Measurements from ENCODE around the gene STAC2. TPM values are rescaled to one million over a fixed set of nuclear protein-coding genes. Genes with fewer than 3 reads are reported as not detected.

The STAC2 gene
- total RNA-seq, 1 donor from 2014 or later: not detected

DNA sequence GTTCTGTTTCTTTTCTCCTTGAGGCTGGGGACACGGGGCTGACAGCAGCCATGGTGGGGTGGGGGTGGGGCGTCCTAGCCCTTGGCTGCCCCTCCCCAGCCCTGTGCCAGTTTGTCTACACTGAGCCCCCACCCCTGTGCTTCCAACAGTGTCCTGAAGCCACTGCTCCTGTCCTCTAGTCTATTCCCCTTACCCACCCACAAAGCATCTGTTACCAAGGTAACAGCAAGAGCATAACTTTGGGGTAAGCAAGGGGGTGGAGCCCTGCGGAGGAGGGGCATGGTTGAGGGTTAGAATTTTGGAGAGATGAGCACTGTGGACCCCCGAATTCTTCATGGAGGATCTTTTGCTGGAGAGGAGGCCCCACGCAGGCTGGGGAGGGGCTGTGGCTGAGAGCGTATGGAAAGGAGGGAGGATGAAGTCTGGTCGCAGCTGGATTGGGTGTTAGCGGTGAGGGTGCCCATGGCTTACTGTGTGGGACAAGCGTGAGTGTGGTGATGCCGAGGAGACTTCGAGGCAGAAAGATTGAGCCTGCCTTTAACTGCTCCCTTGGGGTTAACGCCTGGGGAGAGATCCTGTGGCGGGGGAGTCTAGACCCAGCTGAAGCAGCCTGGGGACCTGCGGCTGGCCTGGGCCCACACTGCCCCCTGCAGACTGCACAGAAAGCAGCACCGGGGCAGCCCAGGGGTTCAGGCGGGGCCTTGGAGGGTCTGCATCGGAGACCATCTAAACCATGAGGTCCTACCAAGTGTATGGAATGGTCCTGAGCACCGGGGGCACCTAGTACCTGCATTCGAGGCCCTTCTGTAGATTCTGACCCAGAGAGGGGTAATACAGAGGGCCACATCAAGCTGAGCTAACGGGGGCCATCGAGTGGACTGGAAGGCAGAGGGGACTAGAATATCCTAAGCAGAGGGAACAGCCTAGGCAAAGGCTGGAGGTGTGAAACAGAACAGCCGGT is 6.1 kb upstream of the STAC2 start:
- Mint-ChIP-seq H3K36me3 (ENCODE audit: low read depth, unreplicated experiment) (no peaks in the 10 kb centered on the region), H3K9me3 (ENCODE audit: unreplicated experiment) (no peaks in the 10 kb centered on the region), H3K4me1 (ENCODE audit: unreplicated experiment) (peaks cover 21% of the 10 kb centered on the region), H3K27me3 (ENCODE audit: unreplicated experiment) (peaks cover 13% of the 10 kb centered on the region), H3K4me3 (ENCODE audit: unreplicated experiment) (no peak overlapping the region), H3K27ac (ENCODE audit: unreplicated experiment) (peak overlapping the region; percentile 85)
- peak; percentile 70 for DNase-seq (ENCODE audit: low spot score)
- TF ChIP-seq, protein P1, sequence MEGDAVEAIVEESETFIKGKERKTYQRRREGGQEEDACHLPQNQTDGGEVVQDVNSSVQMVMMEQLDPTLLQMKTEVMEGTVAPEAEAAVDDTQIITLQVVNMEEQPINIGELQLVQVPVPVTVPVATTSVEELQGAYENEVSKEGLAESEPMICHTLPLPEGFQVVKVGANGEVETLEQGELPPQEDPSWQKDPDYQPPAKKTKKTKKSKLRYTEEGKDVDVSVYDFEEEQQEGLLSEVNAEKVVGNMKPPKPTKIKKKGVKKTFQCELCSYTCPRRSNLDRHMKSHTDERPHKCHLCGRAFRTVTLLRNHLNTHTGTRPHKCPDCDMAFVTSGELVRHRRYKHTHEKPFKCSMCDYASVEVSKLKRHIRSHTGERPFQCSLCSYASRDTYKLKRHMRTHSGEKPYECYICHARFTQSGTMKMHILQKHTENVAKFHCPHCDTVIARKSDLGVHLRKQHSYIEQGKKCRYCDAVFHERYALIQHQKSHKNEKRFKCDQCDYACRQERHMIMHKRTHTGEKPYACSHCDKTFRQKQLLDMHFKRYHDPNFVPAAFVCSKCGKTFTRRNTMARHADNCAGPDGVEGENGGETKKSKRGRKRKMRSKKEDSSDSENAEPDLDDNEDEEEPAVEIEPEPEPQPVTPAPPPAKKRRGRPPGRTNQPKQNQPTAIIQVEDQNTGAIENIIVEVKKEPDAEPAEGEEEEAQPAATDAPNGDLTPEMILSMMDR (IDR thresholded peaks at IDR 0.05; ENCODE audit: unreplicated experiment): peak; percentile 59

DNA sequence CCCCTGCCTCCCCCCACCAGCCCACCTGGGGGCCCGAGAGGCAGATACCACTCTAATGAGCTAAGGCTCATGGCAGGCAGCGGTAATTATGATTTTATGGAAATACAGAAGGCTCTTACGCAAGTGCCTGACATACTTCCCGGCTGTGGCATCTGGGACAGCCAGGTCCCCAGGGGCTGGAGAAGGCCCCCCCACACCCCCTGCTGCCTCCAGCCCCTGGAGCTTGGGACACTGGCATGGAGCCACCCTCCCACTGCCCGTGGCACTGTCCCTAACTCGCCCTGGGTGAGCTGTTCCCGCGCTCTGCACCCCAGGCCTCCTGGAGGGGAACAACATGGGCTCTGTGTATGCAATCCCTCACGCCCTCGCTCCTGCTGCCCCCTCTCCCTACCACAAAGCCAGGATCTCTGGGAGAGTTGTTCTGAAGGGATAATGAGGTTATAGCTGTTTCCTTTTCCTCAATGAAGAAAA is 5.4 kb upstream of the STAC2 start:
- Mint-ChIP-seq H3K9me3 (ENCODE audit: unreplicated experiment) (no peaks in the 10 kb centered on the region), H3K4me3 (ENCODE audit: unreplicated experiment) (no peak overlapping the region), H3K36me3 (ENCODE audit: low read depth, unreplicated experiment) (no peaks in the 10 kb centered on the region), H3K4me1 (ENCODE audit: unreplicated experiment) (peaks cover 22% of the 10 kb centered on the region), H3K27ac (ENCODE audit: unreplicated experiment) (no peak overlapping the region), H3K27me3 (ENCODE audit: unreplicated experiment) (peaks cover 16% of the 10 kb centered on the region)
- TF ChIP-seq, protein P1 (IDR thresholded peaks at IDR 0.05; ENCODE audit: unreplicated experiment): no peak
- DNase-seq (ENCODE audit: low spot score): no peak

DNA sequence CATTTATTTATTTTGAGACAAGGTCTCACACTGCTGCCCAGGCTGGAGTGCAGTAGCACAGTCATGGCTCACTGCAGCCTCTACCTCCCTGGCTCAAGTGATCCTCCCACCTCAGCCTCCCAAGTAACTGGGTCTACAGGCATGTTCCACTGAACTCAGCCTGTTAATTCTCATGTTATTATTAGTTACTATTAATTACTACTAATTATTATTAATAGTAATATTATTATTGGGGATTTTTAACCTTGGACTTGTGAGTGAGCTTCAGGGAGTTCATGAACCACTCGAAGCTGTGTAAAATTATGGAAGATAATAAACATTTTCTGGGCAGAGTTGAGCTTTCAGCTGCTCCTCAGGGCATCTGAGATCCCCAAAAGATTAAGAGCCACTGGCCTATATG is 4.6 kb upstream of the STAC2 start:
- Mint-ChIP-seq H3K9me3 (ENCODE audit: unreplicated experiment) (no peaks in the 10 kb centered on the region), H3K4me1 (ENCODE audit: unreplicated experiment) (peaks cover 25% of the 10 kb centered on the region), H3K27ac (ENCODE audit: unreplicated experiment) (no peak overlapping the region), H3K27me3 (ENCODE audit: unreplicated experiment) (peaks cover 15% of the 10 kb centered on the region), H3K36me3 (ENCODE audit: low read depth, unreplicated experiment) (no peaks in the 10 kb centered on the region), H3K4me3 (ENCODE audit: unreplicated experiment) (no peak overlapping the region)
- TF ChIP-seq, protein P1 (IDR thresholded peaks at IDR 0.05; ENCODE audit: unreplicated experiment): no peak
- DNase-seq (ENCODE audit: low spot score): no peak

- peaks cover 25% of the 10 kb centered on the region for H3K4me1 Mint-ChIP-seq (ENCODE audit: unreplicated experiment)
- no peak overlapping the region for H3K4me3 Mint-ChIP-seq (ENCODE audit: unreplicated experiment)
- no peaks in the 10 kb centered on the region for H3K36me3 Mint-ChIP-seq (ENCODE audit: low read depth, unreplicated experiment)
- TF ChIP-seq, protein P1 (IDR thresholded peaks at IDR 0.05; ENCODE audit: unreplicated experiment): no peak
- H3K27ac Mint-ChIP-seq (ENCODE audit: unreplicated experiment): peak overlapping the region; percentile 15
- H3K27me3 Mint-ChIP-seq (ENCODE audit: unreplicated experiment): peaks cover 16% of the 10 kb centered on the region
- DNase-seq (ENCODE audit: low spot score): no peak
- H3K9me3 Mint-ChIP-seq (ENCODE audit: unreplicated experiment): no peaks in the 10 kb centered on the region
Measured at GRCh38 chr17:39229274-39229913, 3.6 kb upstream of the STAC2 start.

All from endothelial cell (in vitro differentiated cells).